Activated CD8-positive, alpha-beta T cell treated with anti-CD3 and anti-CD28 coated beads, Interleukin-2, amount 10 ng/mL, durations not matched to agents 7 days and 5 days (primary cell): Measurements from ENCODE around the gene MRPL38. TPM values are rescaled to one million over a fixed set of nuclear protein-coding genes. Genes with fewer than 3 reads are reported as not detected.

ENCODE experiments used
- ATAC-seq: fragments of 150-1000 bp; cut with Tn5 transposase; one replicate; pipeline ENCODE4 v1.10.0; 2021; ENCODE audit warnings: moderate library complexity
- CTCF ChIA-PET: fragments of 350-600 bp; sonication (Branson Sonifier 250); formaldehyde crosslinking; loops from one replicate; lab custom pipeline; 2021; ENCODE audit warnings: antibody characterized with exemption; lab: Charles Lee
- POLR2A ChIA-PET: fragments of 350-600 bp; sonication (Branson Sonifier 250); formaldehyde crosslinking; loops from one replicate; lab custom pipeline; 2021; ENCODE audit warnings: antibody characterized with exemption; lab: Charles Lee
- DNase-seq: peaks from one replicate; pipeline ENCODE4 v3.0.0-alpha.2; 2020
- H3K27ac Mint-ChIP-seq: one replicate; pipeline ENCODE4 v1.8.0; 2021; ENCODE audit warnings: mild to moderate bottlenecking, mixed read lengths
- H3K27me3 Mint-ChIP-seq: one replicate; pipeline ENCODE4 v1.8.0; 2021; ENCODE audit warnings: low read depth, mixed read lengths
- H3K36me3 Mint-ChIP-seq: one replicate; pipeline ENCODE4 v1.8.0; 2021; ENCODE audit warnings: low read depth, mixed read lengths
- H3K4me1 Mint-ChIP-seq: one replicate; pipeline ENCODE4 v1.8.0; 2021; ENCODE audit warnings: low read depth, mixed read lengths
- H3K4me3 Mint-ChIP-seq: one replicate; pipeline ENCODE4 v1.8.0; 2021; ENCODE audit warnings: mild to moderate bottlenecking, mixed read lengths
- H3K9me3 Mint-ChIP-seq: one replicate; pipeline ENCODE4 v1.8.0; 2022; ENCODE audit warnings: mixed read lengths; ENCODE audit not compliant: insufficient read depth
- total RNA-seq, 2 experiments: library from RNA; stranded (reverse); gene quantifications; one replicate each; pipeline ENCODE4 v1.2.3, GENCODE V29; 2021

The MRPL38 gene
- total RNA-seq, 2 experiments from 2014 or later = 89.0 to 113 TPM

DNA sequence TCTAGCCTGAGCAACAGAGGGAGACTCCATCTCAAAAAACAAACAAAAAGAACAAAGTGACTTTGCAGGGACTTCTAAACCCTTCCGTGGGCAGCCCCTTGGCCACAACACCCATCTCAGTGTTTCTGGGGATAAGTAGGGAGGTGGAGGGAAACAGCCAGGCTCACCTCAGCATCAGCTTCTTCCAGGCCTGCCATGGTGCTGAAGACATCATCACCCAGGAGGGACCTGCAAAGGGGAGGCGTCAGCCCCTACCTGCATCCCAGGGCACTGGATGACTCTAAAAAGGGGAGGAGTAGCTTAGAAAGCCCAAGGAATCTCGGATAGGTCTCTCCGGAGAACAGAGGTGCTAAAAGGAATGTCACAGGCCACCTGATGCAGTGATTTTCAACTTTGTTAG lies 26.4 kb upstream of the MRPL38 start:
- H3K4me3 Mint-ChIP-seq = no peak overlapping the region
- ChIA-PET CTCF (no interaction called here), POLR2A (no interaction called here)
- no peaks in the 10 kb centered on the region for H3K4me1 Mint-ChIP-seq
- no peaks in the 10 kb centered on the region for H3K36me3 Mint-ChIP-seq
- ATAC-seq (no peak), DNase-seq (no peak)
- no peaks in the 10 kb centered on the region for H3K9me3 Mint-ChIP-seq
- no peaks in the 10 kb centered on the region for H3K27me3 Mint-ChIP-seq
- no peak overlapping the region for H3K27ac Mint-ChIP-seq

DNA sequence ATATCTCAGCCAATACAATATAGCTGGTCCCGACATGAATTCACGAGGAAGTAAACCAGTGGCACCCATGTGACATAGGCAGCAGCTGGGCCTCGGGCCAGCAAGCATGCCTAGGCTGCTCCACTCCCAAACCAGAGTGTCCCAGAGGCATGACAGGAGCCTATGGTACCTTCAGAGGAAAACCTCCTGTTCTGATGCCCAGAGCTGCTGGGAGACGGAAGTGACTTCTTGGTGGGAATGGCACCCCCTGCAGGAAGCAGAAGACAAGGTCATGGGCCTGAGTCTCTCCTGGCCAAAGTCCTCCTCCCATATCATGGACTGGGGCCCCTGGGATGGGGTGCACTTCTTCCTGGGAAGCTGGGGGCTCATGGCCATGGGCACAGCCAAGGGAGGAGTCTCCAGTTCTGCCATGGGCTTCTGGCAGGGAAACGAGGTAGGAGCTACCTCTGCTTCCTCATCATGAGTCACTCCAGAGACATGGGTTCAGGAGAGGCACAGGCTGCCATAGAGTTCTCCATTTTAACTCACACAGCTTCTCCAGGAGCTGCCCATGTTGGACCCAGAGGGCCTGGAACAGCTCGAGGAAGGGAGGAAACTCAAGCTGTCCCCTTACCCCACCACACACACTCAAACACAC lies 22.7 kb upstream of the MRPL38 start:
- ATAC-seq (no peak), DNase-seq (no peak)
- no peaks in the 10 kb centered on the region for H3K36me3 Mint-ChIP-seq
- H3K27me3 Mint-ChIP-seq = no peaks in the 10 kb centered on the region
- H3K27ac Mint-ChIP-seq = no peak overlapping the region
- H3K4me1 Mint-ChIP-seq = no peaks in the 10 kb centered on the region
- no peak overlapping the region for H3K4me3 Mint-ChIP-seq
- no peaks in the 10 kb centered on the region for H3K9me3 Mint-ChIP-seq
- ChIA-PET CTCF (interaction anchor here (1.0 to 1.9 kb wide), 8 partner anchors 11 to 162 kb away, joined by 3 to 8 read pairs (median 4); partner anchors contain the start of gene GALK1), POLR2A (interaction anchor here (0.5 to 0.6 kb wide), 2 partner anchors 12 to 167 kb away, joined by 4 read pairs; no protein-coding TSS in a partner anchor)

- no peaks in the 10 kb centered on the region for H3K27me3 Mint-ChIP-seq
- ChIA-PET CTCF (interaction anchor here (1.8 kb wide), 2 partner anchors 20 to 33 kb away, joined by 5 to 8 read pairs; no protein-coding TSS in a partner anchor), POLR2A (no interaction called here)
- H3K27ac Mint-ChIP-seq = peak overlapping the region; percentile 37
- H3K4me3 Mint-ChIP-seq = no peak overlapping the region
- ATAC-seq (no peak), DNase-seq (no peak)
- no peaks in the 10 kb centered on the region for H3K4me1 Mint-ChIP-seq
- no peaks in the 10 kb centered on the region for H3K9me3 Mint-ChIP-seq
- no peaks in the 10 kb centered on the region for H3K36me3 Mint-ChIP-seq
Measured at GRCh38 chr17:75926456-75926855, 21.8 kb upstream of the MRPL38 start.

GRCh38 chr17:75925912-75926311 lies 21.2 kb upstream of the MRPL38 start:
- H3K9me3 Mint-ChIP-seq = no peaks in the 10 kb centered on the region

DNA sequence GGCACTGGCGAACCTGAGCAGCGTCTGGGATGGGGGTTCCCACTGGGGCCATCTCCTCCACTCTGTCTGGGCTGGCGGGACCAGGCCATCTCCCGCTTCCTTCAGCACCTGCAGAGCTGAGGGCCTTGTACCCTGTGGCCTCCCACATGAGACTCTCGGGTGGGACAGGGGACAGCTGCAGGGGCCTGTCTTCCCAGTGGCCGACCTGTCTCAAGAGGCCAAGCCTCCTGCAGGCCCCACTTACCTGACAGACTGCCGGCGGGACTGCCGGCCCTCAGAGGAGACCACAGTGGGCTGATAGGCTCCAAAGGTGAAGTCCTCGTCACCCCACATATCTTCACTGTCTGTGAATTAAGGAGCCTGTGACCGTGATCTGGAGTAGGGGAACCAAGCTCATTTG lies 20.4 kb upstream of the MRPL38 start:
- H3K27ac Mint-ChIP-seq = no peak overlapping the region
- H3K27me3 Mint-ChIP-seq = no peaks in the 10 kb centered on the region
- H3K4me3 Mint-ChIP-seq = no peak overlapping the region
- H3K9me3 Mint-ChIP-seq = no peaks in the 10 kb centered on the region
- ChIA-PET CTCF (interaction anchor here (0.8 to 2.0 kb wide), 3 partner anchors 20 to 139 kb away, joined by 3 to 7 read pairs (median 3); no protein-coding TSS in a partner anchor), POLR2A (interaction anchor here (1.2 kb wide), 1 partner anchor 29 kb away, joined by 4 read pairs; the partner anchor contains the start of gene TRIM65)
- ATAC-seq (no peak), DNase-seq (no peak)
- H3K36me3 Mint-ChIP-seq = no peaks in the 10 kb centered on the region
- no peaks in the 10 kb centered on the region for H3K4me1 Mint-ChIP-seq

More at GRCh38 chr17:75925912-75926311, 21.2 kb upstream of the MRPL38 start:
- ChIA-PET CTCF (interaction anchor here (0.8 to 2.0 kb wide), 4 partner anchors 20 to 138 kb away, joined by 3 to 8 read pairs (median 5); no protein-coding TSS in a partner anchor), POLR2A (interaction anchor here (1.2 kb wide), 1 partner anchor 30 kb away, joined by 4 read pairs; the partner anchor contains the start of gene TRIM65)
- Mint-ChIP-seq H3K4me3 (no peak overlapping the region), H3K27me3 (no peaks in the 10 kb centered on the region), H3K4me1 (no peaks in the 10 kb centered on the region), H3K36me3 (no peaks in the 10 kb centered on the region), H3K27ac (no peak overlapping the region)
- ATAC-seq (no peak), DNase-seq (no peak)

- H3K36me3 Mint-ChIP-seq = no peaks in the 10 kb centered on the region
- CTCF ChIA-PET = interaction anchor here (0.7 kb wide), 2 partner anchors 485 to 1386 kb away, joined by 3 read pairs; no protein-coding TSS in a partner anchor
- no peak for DNase-seq
- ATAC-seq = no peak
- H3K27me3 Mint-ChIP-seq = no peaks in the 10 kb centered on the region
- H3K4me1 Mint-ChIP-seq = no peaks in the 10 kb centered on the region
- no peak overlapping the region for H3K4me3 Mint-ChIP-seq
- POLR2A ChIA-PET = no interaction called here
- peak overlapping the region; percentile 39 for H3K27ac Mint-ChIP-seq
- H3K9me3 Mint-ChIP-seq = no peaks in the 10 kb centered on the region
Measured at GRCh38 chr17:75922963-75923874, 18.5 kb upstream of the MRPL38 start.

DNA sequence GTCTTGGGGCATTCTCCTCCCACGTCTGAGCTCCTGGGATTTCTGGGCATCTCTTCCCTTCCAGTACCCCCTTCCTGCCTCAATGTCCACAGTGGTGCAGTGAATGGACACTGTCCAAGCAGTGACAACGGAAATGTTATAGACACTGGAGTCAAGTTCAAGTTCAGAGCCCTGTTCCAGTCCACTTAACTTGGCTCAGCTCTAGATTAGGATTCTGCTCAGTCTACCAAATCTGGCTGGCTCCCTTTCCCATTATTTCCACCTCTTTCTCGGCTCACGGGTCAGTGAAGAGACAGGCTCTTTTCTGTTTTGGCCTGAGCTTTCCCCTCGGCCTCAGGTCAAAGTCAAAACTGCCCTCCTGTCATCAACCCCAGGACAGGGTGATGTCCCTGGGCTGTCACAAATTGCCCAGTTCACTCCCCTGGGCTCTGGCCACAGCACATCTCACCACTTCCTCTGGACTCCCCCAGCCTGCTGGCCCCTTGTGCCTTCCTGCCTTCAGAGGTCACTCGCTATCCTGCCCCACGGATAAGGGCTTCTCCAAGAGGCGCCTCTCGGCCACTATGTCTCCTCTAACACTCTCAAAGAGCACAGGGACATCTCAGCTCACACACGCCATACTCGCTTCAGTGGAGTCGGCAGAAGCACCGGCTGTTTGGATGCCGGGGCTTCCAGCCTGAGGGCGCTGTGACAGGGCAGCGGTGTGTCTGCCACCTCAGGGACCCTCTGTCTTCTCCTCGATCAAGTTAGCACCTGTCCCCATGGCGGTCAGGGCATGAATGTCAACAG lies 17.7 kb upstream of the MRPL38 start:
- Mint-ChIP-seq H3K4me3 (no peak overlapping the region), H3K27me3 (no peaks in the 10 kb centered on the region), H3K9me3 (no peaks in the 10 kb centered on the region), H3K36me3 (no peaks in the 10 kb centered on the region), H3K27ac (no peak overlapping the region), H3K4me1 (peaks cover under 1% of the 10 kb centered on the region)
- POLR2A ChIA-PET = no interaction called here
- CTCF ChIA-PET = no interaction called here
- DNase-seq = no peak
- no peak for ATAC-seq

DNA sequence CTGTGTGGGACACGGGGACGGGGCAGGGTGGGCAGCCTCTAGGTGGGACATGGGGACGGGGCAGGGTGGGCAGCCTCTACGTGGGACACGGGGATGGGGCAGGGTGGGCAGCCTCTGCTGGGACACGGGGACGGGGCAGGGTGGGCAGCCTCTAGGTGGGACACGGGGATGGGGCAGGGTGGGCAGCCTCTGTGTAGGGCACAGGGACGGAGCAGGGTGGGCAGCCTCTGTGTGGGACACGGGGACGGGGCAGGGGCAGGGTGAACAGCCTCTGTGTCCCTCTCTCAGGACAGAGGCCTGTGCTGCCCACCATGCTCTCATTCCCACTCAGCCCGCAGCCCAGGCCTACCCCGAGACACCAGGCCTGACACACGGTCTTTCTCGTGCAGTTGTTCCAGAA lies 16.9 kb upstream of the MRPL38 start:
- Mint-ChIP-seq H3K4me1 (peaks cover 5% of the 10 kb centered on the region), H3K9me3 (no peaks in the 10 kb centered on the region), H3K36me3 (no peaks in the 10 kb centered on the region), H3K27ac (no peak overlapping the region), H3K4me3 (no peak overlapping the region), H3K27me3 (no peaks in the 10 kb centered on the region)
- ATAC-seq = no peak
- DNase-seq = no peak
- POLR2A ChIA-PET = no interaction called here
- CTCF ChIA-PET = interaction anchor here (1.0 kb wide), 1 partner anchor 79 kb away, joined by 3 read pairs; the partner anchor contains the start of gene CDK3

DNA sequence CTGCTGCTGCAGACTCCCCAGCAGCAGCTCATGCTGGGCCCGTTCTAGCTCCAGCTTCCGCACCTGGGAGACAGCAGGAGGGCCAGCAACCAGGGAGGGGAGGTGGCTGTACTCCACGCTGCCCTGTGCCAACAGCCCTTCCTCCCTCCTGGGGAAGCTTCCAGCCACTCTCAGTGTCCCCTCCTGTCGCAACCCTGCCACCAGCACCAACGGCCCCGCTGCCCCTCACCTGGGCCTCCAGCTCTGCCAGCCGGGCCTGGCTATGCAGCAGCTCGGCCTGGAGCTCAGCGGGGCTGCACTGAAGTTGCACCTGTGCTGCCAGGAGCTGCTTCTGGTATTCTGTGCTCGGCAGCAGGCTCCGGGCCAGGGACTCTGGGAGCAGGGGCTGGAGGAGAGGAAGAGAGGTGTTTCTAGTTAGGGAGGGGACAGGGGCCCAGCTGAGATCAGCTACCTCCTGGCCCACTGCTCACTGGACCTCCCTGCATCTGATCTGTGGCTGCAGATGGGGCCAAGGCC lies 15.4 kb upstream of the MRPL38 start:
- peaks cover 8% of the 10 kb centered on the region for H3K4me1 Mint-ChIP-seq
- no peaks in the 10 kb centered on the region for H3K9me3 Mint-ChIP-seq
- H3K27me3 Mint-ChIP-seq = no peaks in the 10 kb centered on the region
- ChIA-PET CTCF (interaction anchor here (1.2 kb wide), 1 partner anchor 15 kb away, joined by 4 read pairs; the partner anchor contains the start of gene MRPL38), POLR2A (no interaction called here)
- no peak for DNase-seq
- H3K36me3 Mint-ChIP-seq = no peaks in the 10 kb centered on the region
- no peak for ATAC-seq
- H3K4me3 Mint-ChIP-seq = no peak overlapping the region
- no peak overlapping the region for H3K27ac Mint-ChIP-seq

GRCh38 chr17:75919611-75920010 lies 14.9 kb upstream of the MRPL38 start:
- POLR2A ChIA-PET = no interaction called here
- Mint-ChIP-seq H3K4me3 (no peak overlapping the region), H3K27me3 (no peaks in the 10 kb centered on the region), H3K27ac (no peak overlapping the region), H3K36me3 (no peaks in the 10 kb centered on the region), H3K9me3 (no peaks in the 10 kb centered on the region), H3K4me1 (peaks cover 8% of the 10 kb centered on the region)
- DNase-seq (no peak), ATAC-seq (no peak)
- CTCF ChIA-PET = no interaction called here
